Prostate gland (tissue), 2 donors: ENCODE results near the gene SIX5. TPM values are rescaled to one million over a fixed set of nuclear protein-coding genes. Genes with fewer than 3 reads are reported as not detected.

Experiments
- DNase-seq: peaks from one replicate; pipeline ENCODE4 v3.0.0-alpha.2; 2019; ENCODE audit warnings: low spot score
- H3K27ac ChIP-seq, 2 donors: fragments of 200-600 bp; sonication (generic); 2 replicates each; pipeline ENCODE4 v1.5.1; 2017 to 2019
- H3K27me3 ChIP-seq: fragments of 200-600 bp; sonication (generic); replicated peaks from 2 replicates; pipeline ENCODE4 v1.5.1; 2019; ENCODE audit not compliant: insufficient read depth
- H3K36me3 ChIP-seq, 2 donors: fragments of 200-600 bp; sonication (generic); 1 replicate in 1 of 2; 2 replicates in 1 of 2; pipeline versions ENCODE4 v1.5.1 to v1.8.1; 2017 to 2019
- H3K4me1 ChIP-seq: fragments of 200-600 bp; sonication (generic); replicated peaks from 2 replicates; pipeline ENCODE4 v1.5.1; 2019
- H3K4me3 ChIP-seq, 2 donors: fragments of 200-600 bp; sonication (generic); 2 replicates each; pipeline ENCODE4 v1.5.1; 2017 to 2019
- H3K9me3 ChIP-seq: fragments of 200-600 bp; sonication (generic); 2 replicates; pipeline ENCODE4 v1.5.1; 2017
- CTCF ChIP-seq, 4 experiments: fragments of 200-600 bp in 2 of 4; fragments of 450-650 bp in 2 of 4; sonication (generic) in 2 of 4; IDR thresholded peaks; 1 replicate in 3 of 4; 2 replicates in 1 of 4; pipeline ENCODE4 v1.5.1; 2016 to 2019; ENCODE audit warnings: antibody characterized with exemption in 4 of 4, mild to moderate bottlenecking in 2 of 4, moderate library complexity in 2 of 4
- POLR2A ChIP-seq: fragments of 450-650 bp; IDR thresholded peaks from one replicate; pipeline ENCODE4 v1.6.1; 2016; ENCODE audit warnings: antibody characterized with exemption, mild to moderate bottlenecking
- POLR2AphosphoS5 ChIP-seq: sonication (generic); formaldehyde crosslinking; IDR thresholded peaks from one replicate; pipeline ENCODE4 v1.6.1; 2017; ENCODE audit warnings: antibody characterized with exemption
- WGBS: methylation state at CpG from one replicate; pipeline ENCODE4 v1.1.5; 2018; 5-methylcytosine and 5-hydroxymethylcytosine counted together
- intact Hi-C: fragments of 100-400 bp; cut with DNase I; formaldehyde crosslinking; loops from one replicate; pipeline ENCODE4 v1.14.2; 2022
- total RNA-seq, 2 donors: library from RNA; depleted of rRNA; stranded (reverse); fragments of >200 nt; gene quantifications; one replicate each; pipeline ENCODE4 v1.1.0, GENCODE V29; 2016

Gene SIX5
- total RNA-seq, 2 donors from 2014 or later: 33.7 to 37.5 TPM

- no peak for DNase-seq
- TF ChIP-seq CTCF (IDR thresholded peaks at IDR 0.05) (no peak), POLR2AphosphoS5 (no peak), POLR2A (no peak)
- Histone ChIP-seq H3K27ac (no peak overlapping the region), H3K27me3 (no peaks in the 10 kb centered on the region), H3K9me3 (no peaks in the 10 kb centered on the region), H3K4me1 (no peaks in the 10 kb centered on the region), H3K36me3 (no peaks in the 10 kb centered on the region), H3K4me3 (no peak overlapping the region)
- 48% methylated on average over 7 of the region's 7 CpGs for WGBS
- intact Hi-C loops: no loop called here
These were observed 40.6 kb upstream of the SIX5 start for GRCh38 chr19:45809643-45810159.

DNA sequence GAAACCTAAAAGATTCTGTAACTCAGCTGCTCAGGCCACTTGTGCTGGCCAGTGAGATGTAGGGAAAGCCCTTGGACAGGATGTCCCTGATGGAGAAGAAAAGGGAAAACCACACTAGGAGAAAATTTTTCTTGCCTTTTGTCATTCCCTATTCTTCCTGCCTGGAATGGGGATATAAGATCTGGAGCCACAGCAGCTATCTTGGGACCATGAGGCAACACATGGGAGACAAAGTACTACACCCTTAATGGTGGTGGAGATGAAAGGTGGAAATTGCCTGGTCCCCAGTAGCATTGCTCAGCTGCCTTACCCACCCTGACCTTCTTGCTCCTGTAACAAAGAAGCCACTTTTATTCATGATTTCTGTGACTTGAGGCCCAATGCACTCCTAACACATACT is 36.7 kb upstream of the SIX5 start:
- Histone ChIP-seq H3K4me1 (no peaks in the 10 kb centered on the region), H3K36me3 (no peaks in the 10 kb centered on the region), H3K9me3 (no peaks in the 10 kb centered on the region), H3K27ac (no peak overlapping the region), H3K27me3 (no peaks in the 10 kb centered on the region), H3K4me3 (no peak overlapping the region)
- TF ChIP-seq POLR2AphosphoS5 (no peak), POLR2A (no peak), CTCF (IDR thresholded peaks at IDR 0.05) (no peak)
- intact Hi-C loops: no loop called here
- DNase-seq: no peak

DNA sequence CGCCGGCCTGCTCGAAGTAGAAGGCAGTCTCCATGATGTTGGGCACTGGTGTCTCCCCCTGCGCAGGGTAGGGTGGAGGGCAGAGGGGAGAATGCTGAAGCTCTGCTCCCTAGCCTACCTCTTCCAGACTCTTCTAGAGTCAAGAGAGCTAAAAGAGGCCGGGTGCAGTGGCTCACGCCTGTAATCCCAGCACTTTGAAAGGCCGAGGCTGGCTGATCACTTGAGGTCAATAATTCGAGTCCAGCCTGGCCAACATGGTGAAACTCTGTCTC is 35.8 kb upstream of the SIX5 start:
- Histone ChIP-seq H3K4me1 (no peaks in the 10 kb centered on the region), H3K27me3 (no peaks in the 10 kb centered on the region), H3K4me3 (no peak overlapping the region), H3K9me3 (no peaks in the 10 kb centered on the region), H3K36me3 (no peaks in the 10 kb centered on the region), H3K27ac (no peak overlapping the region)
- TF ChIP-seq POLR2AphosphoS5: no peak
- TF ChIP-seq CTCF (IDR thresholded peaks at IDR 0.05): no peak
- no peak for TF ChIP-seq POLR2A
- 90% methylated on average over 8 of the region's 8 CpGs for WGBS
- no peak for DNase-seq
- intact Hi-C loops: no loop called here

DNA sequence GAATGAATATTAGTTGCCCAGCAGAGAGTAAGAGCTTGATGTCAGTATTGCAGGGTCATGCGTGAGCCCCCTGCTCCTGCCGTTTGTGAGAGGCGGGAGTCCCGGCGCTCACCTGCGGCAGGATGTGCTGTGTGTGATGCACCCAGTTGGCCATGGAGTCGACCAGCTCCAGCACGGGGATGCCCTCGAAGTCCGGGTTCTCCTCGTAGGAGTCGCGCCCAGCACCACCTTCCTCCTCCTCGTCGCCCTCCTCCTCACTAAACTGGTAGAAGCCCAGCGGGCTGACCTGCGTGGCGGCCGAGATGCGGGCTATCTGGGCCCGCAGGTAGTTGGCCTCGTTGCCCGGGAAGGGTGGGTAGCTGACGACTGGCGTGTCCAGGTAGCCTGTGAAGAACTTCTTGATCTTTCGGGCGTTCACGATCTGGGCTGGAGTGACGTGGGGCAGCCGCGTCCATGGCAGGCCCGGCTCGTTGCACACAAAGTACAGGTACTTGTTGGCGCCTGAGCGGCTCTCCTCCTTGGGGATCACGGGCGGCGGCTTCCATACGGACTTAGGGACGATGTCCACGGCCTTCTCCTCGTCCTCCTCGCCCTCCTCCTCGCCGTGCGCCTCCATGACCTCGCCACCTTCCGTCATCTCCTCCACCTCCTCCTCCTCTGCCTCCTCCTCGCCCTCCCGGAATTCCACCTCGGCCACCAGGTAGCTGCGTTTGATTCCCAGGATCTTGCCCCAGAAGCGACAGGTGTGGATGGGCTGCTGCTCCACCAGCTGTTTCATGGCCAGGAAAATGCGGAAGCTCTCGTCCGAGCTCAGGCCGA is 35.3 kb upstream of the SIX5 start:
- Histone ChIP-seq H3K4me3 (no peak overlapping the region), H3K27ac (no peak overlapping the region), H3K9me3 (no peaks in the 10 kb centered on the region), H3K36me3 (no peaks in the 10 kb centered on the region), H3K27me3 (no peaks in the 10 kb centered on the region), H3K4me1 (no peaks in the 10 kb centered on the region)
- WGBS: 87% methylated on average over 50 of the region's 57 CpGs
- DNase-seq: no peak
- intact Hi-C loops: no loop called here
- TF ChIP-seq CTCF (IDR thresholded peaks at IDR 0.05) (no peak), POLR2A (no peak), POLR2AphosphoS5 (no peak)

- DNase-seq: no peak
- H3K4me3 ChIP-seq: no peak overlapping the region
- H3K27ac ChIP-seq: no peak overlapping the region
- TF ChIP-seq CTCF (IDR thresholded peaks at IDR 0.05) (no peak), POLR2AphosphoS5 (no peak), POLR2A (no peak)
- no peaks in the 10 kb centered on the region for H3K36me3 ChIP-seq
- H3K9me3 ChIP-seq: no peaks in the 10 kb centered on the region
- intact Hi-C loops: no loop called here
- 88% methylated on average over 7 of the region's 7 CpGs for WGBS
- H3K27me3 ChIP-seq: no peaks in the 10 kb centered on the region
- H3K4me1 ChIP-seq: no peaks in the 10 kb centered on the region
These were observed 32.6 kb upstream of the SIX5 start for GRCh38 chr19:45801603-45802175.
